Umbilical cord (tissue), 2 donors: ENCODE data around the gene PHLPP1. TPM values are rescaled to one million over a fixed set of nuclear protein-coding genes. Genes with fewer than 3 reads are reported as not detected.

Experiments
- DNase-seq: peaks from one replicate; pipeline ENCODE4 v3.0.0-alpha.2; 2015; ENCODE audit warnings: low spot score
- total RNA-seq: library from RNA; depleted of rRNA; stranded (reverse); fragments of >200 nt; gene quantifications from one replicate; pipeline ENCODE4 v1.2.3, GENCODE V29; 2014; ENCODE audit warnings: low replicate concordance; ENCODE audit not compliant: insufficient read depth

The PHLPP1 gene
- total RNA-seq, 1 donor from 2014 or later = 14.4 TPM

DNA sequence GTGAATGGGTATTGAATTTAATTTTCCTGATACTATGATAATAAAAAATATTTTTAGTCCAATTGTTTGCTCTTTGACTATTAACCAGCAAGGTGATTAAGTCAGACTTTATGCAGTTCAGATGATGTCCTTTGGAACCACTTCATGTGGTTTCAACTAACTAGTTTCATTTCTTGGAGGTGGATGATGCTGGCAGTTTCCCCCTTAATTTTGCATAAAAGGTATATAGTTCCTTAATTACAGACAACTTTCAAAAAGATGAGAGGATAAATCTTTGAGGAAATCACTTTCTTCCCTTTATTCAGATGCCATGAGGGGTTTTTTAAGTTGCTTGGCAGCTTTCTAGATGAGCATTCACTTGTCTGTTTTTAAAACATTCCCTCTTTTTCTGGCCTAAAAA, 223.1 kb downstream of the PHLPP1 start:
- no peak for DNase-seq

DNA sequence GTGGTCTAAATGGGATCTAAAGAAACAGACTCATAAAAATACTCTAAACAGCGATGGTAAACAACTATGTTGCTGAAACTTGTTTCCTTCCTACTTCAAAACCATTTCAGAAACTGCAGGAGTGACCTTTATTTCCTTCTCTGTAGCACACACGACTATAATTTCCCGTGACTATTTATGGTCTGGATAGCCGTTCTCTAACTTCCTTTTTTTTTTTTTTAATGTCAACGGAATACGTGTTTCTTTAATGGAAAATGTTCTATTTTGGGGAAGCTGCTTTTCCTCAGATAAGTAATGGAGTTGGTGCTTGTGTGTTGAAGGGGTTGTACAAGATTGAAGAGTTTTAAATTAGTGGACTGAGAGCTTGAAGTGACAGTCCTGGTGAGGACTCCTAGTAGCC, 224.1 kb downstream of the PHLPP1 start:
- DNase-seq = peak; percentile 54

DNA sequence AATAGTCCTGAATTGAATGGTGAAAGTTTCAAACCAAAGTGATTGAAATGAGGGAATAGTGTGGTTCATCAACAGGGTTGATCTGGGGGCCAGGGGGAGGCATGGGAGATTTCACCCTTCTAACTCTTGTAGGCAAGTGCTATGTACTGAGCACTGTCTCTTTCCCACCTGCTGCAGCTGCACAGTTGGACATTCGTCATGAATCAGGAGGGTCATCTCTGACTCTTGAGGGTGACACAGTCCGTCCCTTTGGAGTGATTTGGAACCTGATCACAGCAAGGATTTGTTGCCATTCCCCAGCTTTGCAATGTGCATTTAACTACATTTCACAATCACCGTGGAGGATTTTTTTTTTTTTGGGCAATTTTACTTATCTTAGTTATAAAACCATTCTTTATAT, 224.6 kb downstream of the PHLPP1 start:
- DNase-seq = no peak

DNA sequence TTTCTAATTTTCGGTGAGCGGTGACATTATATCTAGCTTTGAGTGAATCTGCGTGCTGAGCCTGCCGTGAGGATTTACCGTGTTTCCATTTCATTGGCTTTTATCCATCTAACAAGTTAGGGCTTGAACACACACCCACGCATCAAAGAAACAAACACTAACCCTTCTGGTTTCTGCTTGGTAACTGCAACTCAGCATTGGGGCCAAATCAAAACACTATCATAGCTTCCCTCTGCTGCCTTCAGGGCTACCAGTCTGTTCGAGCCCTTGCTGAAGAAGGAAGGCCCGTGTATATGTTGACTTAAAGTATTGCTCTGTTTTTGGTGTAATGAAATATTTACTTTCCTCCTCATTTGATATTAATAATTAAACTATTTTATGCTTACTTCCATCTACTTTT, 227.2 kb downstream of the PHLPP1 start:
- no peak for DNase-seq

DNA sequence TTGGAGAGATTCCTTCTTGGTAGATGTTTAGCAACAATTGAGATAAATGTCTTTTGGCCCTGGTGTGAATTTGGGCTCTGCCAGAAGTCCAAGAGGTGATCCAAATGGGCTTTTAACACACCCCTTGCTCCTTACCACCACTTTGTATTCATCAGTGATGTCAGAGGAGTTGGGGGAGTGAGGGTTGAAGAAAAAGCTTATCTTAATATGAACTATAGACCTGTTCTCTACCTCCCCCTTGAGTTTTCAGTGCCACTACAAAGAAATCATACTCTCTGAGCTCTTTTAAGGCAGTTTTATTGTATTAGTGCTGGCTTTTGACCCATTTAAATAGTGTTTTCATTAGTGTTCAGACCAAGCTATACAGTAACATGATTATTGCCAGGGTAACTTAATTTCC, 229.1 kb downstream of the PHLPP1 start:
- DNase-seq = no peak

DNA sequence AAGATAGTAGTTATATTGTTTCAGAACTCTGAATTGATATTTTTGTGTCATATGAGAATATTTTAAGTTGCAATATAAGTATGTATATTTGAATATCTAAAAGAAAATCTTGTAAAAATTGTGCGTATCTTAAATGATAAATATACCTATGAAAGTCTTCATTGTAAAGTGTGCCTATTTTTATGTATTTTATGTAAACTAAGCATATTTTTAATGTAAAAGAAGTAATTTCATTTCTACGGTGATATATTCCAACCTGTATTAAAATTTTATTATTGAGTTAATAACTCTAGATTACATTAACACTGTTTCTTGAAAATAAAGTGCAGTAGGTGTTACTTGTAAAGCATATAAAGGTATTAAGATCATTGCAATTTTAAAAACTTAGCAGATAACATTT, 233.4 kb downstream of the PHLPP1 start:
- DNase-seq = no peak

DNA sequence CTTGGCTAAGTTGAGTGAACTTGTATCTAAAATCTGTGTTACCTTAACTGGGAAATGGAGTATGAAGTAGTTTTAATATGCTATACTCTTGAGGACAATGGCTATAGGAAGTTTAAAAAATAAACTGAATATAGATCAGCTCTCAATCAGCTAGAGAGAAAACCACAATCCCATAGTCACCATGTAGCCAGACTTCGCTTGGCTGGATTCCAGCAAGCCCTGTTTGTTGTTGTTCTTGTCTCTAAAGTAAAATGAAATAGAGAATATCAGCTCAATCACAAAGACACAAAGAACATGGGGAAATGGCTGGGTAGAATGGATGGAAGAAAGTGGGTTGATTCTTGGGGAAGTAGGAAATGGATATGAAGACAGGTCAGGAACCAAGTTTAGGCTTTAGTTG, 234.9 kb downstream of the PHLPP1 start:
- no peak for DNase-seq

DNA sequence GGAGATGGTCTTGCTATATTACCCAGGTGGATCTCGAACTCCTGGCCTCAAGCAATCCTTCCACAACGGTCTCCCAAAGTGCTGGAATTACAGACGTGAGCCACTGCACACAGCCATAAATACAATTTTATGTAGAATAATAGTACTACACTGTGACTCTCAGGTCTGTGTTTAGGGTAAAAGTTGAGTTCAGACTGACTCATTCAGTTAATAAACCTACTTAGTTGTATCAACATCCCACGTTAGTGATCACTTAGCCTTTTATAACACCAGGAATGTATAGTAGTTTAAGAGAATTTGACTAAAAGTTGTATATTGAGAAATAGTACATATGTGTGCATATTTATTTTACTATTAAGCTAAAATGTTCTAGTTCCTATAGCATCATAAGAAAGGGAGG, 237.5 kb downstream of the PHLPP1 start:
- DNase-seq = no peak

DNA sequence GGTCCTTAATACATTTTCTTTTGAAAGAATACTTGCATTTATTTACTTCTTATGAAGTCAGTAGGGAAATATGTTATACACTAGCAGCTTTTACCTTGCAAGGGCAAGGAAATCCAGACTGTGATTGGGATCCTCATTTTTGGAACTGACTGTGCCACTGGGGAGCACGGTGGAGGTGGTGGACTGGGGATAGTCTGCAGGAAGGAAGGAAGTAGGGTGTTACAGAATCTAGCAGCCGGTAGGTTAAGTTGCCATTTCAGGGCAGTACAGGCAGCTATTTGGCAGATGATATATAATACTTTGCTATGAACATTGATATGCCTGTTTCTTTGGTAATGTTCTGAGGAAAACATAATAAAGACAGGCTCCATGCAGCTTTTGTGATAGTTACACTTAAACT, 238.3 kb downstream of the PHLPP1 start:
- no peak for DNase-seq

DNA sequence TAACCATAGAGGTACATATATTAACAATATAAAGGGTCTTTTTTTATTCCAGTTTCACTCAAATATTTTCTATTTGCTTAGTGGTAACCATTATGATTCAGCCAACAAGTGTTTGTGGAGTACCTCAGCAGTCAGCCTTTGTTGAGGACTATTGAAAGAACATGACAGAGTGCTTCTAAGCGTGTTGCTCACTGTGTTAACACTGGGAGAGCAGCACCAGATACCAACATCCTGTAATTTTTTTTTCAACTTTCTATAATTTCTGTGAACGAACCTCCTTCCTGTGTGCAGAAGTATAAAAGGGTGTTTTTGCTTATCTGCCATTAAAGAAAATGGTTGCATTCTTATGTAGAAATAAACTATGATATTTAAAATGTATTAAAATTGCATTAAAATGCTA, 239.0 kb downstream of the PHLPP1 start:
- no peak for DNase-seq

DNA sequence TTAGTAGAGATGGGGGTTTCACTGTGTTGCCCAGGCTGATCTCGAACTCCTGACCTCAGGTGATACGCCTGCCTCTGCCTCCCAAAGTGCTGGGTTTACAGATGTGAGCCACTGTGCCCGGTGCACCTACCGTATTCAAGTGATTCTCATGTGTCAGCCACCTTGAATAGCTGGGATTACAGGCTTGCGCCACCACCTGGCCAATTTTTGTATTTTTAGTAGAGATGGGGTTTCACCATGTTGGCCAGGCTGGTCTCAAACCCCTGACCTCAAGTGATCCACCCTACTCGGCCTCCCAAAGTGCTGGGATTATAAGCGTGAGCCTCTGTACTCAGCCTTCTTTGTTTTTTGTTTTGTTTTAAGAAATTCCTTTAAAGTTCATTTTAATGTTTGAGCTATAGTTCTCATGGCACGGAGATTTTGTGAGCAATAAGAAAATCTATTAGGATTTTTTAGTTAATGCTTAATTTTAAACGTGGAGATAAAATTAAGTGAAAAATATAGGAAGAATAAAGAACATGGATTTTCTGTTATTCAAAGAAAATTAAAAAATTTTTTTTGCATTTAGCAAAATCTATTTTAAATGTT, 242.6 kb downstream of the PHLPP1 start:
- DNase-seq = no peak

DNA sequence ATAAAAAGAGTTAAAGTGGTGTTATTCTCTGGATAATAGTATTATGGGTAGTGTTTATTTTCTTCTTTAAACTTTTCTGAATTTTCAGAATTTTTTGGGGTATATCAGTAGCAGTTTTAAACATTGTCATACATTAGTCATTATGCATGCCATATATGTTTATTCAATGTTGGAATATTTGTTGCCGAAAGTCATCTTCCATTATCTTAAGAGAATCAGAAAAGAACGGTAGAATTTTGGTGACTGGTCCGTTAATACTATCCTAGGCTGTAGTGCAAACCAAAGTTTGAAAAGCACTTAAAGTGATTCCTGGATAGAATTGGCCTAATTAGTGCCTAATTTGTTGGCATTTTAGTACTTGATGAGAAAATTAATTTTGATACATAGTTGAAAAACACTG, 244.1 kb downstream of the PHLPP1 start:
- no peak for DNase-seq

DNA sequence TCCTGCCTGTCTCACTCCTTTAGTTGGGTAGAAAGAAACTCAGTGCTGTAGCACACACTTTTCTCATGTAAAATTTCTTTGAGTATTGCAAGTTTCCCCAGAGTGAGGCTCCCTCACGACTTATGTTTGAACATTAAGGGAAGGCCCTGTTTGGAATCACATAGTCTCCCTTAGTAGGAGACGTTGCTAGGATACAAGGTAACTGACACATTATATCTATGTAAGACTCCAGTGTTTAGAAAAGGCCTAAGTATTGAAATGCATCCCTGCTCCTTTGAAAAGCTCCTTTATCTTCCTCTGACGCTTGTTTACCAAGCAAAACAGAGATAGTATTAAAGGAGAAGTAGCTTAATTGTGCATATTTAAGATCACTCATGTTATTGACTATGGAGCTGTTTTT, 248.2 kb downstream of the PHLPP1 start:
- DNase-seq = no peak

DNA sequence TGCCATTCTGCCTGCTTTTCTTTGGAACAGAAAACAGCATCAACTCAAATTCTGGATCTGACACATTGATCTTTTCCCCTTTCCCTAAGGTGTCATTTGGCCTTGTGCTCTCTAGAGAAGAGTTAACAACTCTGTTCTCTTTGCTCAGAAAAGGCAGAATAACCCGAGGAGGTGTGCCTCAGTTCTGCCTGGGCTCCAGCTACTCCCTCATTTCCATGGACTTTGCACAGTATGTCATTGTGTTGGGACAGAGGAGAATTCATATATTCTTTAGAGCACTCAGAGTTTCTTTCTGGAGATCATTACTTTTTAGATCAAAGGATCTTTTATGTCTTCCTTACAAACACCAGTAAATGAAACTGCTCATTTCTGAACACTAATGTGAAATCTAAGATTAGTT, 249.1 kb downstream of the PHLPP1 start:
- no peak for DNase-seq

DNA sequence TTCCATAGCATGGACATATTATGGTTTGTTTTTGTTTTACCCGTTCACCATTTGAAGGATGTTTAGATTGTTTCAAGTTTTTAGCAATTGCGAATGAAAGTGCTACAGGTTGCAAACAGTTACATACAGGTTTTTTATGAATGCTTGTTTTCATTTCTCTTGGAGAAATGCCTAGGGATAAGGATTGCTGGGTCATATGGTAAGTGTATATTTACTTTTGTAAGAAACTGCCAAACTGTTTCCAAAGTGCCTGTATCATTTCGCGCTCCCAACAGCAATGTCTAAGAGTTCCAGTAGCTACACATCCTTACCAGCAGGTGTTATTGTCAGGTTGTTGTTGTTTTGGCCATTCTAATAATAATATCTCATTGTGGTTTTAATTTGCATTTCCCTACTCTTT, 251.7 kb downstream of the PHLPP1 start:
- no peak for DNase-seq

DNA sequence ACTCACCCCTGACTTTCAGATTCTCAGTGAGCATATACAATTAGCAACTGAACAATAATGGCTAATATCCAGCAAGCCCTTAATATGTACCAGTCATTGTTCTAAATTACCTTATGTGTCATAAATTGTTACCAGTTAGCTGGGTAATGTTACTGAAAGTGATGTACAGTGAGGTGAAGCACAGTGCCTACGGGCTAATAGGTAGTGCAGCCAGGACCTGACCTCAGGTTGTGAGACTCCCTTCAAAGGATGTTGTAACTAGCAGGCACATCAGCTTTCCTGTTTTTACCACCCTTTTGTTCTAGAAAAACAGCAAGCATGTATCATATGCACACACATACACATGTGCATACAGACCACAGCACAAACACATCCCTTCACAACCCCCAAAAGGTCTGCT, 258.3 kb downstream of the PHLPP1 start:
- no peak for DNase-seq

DNA sequence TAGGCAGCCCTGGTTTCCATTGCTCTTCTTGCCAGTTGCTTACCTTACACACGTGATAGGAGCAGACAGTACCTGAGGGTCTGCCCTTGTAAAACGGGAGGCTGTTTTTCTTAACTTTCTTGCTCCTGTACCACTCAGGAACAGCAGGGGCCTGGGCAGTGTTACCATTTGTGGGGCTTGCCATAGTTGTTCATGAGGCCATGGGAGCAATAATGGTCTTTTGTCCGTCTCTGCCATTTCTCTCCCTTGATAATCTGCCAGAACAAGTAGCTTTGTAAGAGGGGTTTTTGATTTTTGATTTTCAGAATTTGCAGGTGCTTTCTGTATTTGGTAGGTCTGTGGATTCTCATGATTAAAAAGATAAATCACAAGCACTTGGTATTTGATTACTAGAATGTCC, 259.0 kb downstream of the PHLPP1 start:
- DNase-seq = no peak

DNA sequence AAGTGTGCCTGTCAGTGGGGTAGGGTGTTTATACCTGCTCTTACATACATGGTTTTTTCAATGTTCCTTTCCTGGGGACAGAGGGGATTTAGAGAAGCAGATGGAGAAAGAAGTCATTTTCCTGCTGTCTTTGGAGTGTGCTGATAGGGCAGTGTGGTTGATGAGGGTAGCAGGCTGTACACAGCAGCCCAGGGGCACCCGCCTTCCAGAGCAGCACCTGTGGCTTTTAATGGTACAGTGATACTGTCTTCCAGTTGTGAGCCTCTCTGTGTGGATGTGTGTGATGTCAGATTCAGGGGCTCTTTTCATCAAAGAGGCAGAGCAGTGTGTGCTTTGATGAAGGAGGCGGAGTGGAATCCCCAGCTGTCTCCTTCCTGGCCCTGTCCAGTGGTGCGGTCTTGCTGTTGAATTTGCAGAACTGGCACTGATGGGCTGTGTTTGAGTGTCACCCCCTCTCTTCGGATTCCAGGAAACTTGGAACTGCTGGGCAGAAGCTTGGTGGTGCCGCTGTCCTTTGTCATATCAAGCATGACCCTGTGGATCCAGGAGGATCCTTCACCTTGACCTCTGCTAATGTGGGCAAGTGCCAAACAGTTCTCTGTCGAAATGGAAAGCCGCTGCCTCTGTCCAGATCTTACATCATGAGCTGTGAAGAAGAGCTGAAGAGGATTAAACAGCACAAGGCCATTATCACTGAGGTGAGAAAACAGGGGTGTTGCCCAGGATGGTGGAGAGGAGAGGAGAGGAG, 259.8 kb downstream of the PHLPP1 start:
- DNase-seq = no peak

DNA sequence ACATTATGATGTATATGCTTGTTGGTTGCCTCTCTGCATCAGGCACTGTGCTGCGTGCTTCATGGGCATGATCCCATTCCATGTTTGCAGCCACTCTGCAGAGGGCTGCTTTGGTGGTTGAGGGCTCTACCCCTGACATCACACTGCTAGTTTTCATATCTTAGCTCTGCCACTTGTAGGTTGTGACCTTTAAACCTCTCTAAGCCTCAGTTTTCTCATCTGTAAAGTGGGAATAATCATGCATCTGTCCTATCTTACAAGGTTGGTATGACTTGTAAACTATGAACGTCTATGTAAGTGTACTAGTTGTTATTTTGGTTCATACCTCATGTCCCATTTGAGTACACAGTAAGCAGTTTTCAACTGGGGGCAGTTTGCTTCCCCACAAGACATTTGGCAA, 260.4 kb downstream of the PHLPP1 start:
- DNase-seq = no peak

DNA sequence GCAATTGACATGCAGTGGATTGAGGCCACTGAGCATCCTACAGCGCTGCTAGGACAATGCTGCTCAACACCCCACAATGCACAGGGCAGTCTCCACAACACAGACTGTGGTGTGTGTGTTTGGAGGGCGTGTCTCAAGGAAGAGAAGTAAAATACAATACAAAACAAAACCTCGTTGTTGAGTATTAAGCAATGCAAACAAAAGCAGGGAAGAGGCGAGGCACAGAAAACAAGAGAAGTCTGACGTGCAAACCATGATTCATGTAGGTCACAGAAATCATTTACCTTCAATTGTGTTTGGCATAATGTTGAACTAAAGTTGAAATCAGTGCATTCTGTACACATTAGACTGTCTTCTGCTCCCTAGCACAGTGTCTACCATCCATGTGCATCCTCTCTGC, 260.9 kb downstream of the PHLPP1 start:
- DNase-seq = no peak

DNA sequence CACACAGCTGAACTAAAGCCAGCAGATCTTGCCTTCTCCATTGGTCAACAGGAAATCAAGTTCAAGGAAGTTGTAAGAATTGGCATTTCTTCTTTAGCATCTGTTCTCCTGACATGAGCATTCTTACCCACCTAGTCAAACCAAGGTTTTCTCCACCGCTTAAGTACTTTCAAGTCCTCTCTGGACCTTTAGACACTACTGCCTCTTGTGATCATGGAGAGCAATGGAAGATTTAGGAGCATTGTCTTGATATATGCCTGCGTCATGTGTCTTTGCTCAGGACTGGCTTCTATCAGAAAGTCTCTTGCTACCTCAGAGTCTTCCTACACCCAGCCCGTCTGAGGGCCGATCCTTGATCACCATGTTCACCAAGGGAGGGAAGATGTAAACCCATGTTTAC, 262.2 kb downstream of the PHLPP1 start:
- no peak for DNase-seq

DNA sequence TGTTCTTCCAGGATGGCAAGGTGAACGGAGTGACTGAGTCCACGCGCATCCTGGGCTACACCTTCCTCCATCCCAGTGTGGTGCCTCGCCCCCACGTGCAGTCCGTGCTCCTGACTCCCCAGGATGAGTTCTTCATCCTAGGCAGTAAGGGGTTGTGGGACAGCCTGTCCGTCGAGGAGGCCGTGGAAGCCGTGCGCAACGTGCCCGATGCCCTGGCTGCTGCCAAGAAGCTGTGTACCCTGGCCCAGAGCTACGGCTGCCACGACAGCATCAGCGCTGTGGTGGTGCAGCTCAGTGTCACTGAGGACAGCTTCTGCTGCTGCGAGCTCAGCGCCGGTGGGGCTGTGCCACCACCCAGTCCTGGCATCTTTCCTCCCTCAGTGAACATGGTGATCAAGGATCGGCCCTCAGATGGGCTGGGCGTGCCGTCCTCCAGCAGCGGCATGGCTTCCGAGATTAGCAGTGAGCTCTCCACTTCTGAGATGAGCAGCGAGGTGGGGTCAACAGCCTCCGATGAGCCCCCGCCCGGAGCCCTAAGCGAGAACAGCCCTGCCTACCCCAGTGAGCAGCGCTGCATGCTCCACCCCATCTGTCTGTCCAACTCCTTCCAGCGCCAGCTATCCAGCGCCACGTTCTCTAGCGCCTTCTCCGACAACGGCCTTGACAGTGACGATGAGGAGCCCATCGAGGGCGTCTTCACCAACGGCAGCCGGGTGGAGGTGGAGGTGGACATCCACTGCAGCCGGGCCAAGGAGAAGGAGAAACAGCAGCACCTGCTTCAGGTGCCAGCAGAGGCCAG, 263.1 kb downstream of the PHLPP1 start:
- DNase-seq = no peak

DNA sequence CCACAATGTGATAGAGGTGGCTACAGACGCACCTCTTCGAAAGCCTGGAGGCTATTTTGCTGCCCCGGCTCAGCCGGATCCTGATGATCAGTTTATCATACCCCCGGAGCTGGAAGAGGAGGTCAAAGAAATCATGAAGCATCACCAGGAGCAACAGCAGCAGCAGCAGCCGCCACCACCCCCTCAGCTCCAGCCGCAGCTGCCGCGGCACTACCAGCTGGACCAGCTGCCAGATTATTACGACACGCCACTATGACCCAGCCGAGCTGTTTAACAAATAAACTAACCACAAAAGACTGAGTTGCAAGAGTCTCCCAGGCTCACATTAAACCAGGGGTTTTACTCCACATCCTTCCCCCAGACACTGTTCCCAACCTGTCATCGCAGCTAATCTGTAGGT, 263.8 kb downstream of the PHLPP1 start:
- no peak for DNase-seq
